Mucosa of rectum (tissue), 2 donors: ENCODE measurements around the gene IL34.

ENCODE experiments used
- H3K27ac ChIP-seq, 2 donors: one replicate each; pipeline ENCODE4 v1.7.0; 2013; ENCODE audit warnings: inconsistent platforms in 2 of 2, low read depth in 2 of 2, low read length in 2 of 2
- H3K27me3 ChIP-seq, 2 donors: one replicate each; pipeline ENCODE4 v1.7.0; 2013; ENCODE audit warnings: low read length in 2 of 2; ENCODE audit not compliant: control insufficient read depth in 2 of 2, insufficient read depth in 2 of 2
- H3K36me3 ChIP-seq, 2 donors: one replicate each; pipeline ENCODE4 v1.7.0; 2013; ENCODE audit warnings: low read length in 2 of 2; ENCODE audit not compliant: control insufficient read depth in 2 of 2, insufficient read depth in 2 of 2
- H3K4me1 ChIP-seq, 2 donors: one replicate each; pipeline ENCODE4 v1.7.0; 2013; ENCODE audit warnings: low read length in 2 of 2, mild to moderate bottlenecking in 1 of 2; ENCODE audit not compliant: control insufficient read depth in 2 of 2, insufficient read depth in 2 of 2
- H3K4me3 ChIP-seq, 2 donors: one replicate each; pipeline ENCODE4 v1.7.0; 2013; ENCODE audit warnings: low read length in 2 of 2
- H3K9ac ChIP-seq, 2 donors: one replicate each; pipeline ENCODE4 v1.7.0; 2013; ENCODE audit warnings: low read length in 2 of 2, low read depth in 1 of 2, mild to moderate bottlenecking in 1 of 2
- H3K9me3 ChIP-seq, 2 donors: one replicate each; pipeline ENCODE4 v1.7.0; 2013; ENCODE audit warnings: low read length in 2 of 2; ENCODE audit not compliant: control insufficient read depth in 2 of 2
- donor health status: healthy.
- donor health status: Normal muscosa, but diverticular disease.

Gene IL34

GRCh38 chr16:70696952-70697593 is 50.7 kb downstream of the IL34 start:
- Histone ChIP-seq H3K4me3 (no peak overlapping the region), H3K4me1 (peaks cover 15 to 28% of the 10 kb centered on the region in 2 donors), H3K9ac (no peak overlapping the region), H3K27ac (peak overlapping the region; percentile 10 to 38), H3K36me3 (peaks cover 0 to 11% of the 10 kb centered on the region in 2 donors), H3K9me3 (no peaks in the 10 kb centered on the region), H3K27me3 (no peaks in the 10 kb centered on the region)

GRCh38 chr16:70697594-70698170 is 51.3 kb downstream of the IL34 start:
- peaks cover 16 to 24% of the 10 kb centered on the region in 2 donors for H3K4me1 ChIP-seq
- H3K4me3 ChIP-seq = no peak overlapping the region
- no peak overlapping the region for H3K9ac ChIP-seq
- H3K36me3 ChIP-seq = peaks cover 0 to 11% of the 10 kb centered on the region in 2 donors
- H3K9me3 ChIP-seq = no peaks in the 10 kb centered on the region
- H3K27ac ChIP-seq = peak overlapping the region in 1 of 2 donors; percentile 38
- H3K27me3 ChIP-seq = no peaks in the 10 kb centered on the region

DNA sequence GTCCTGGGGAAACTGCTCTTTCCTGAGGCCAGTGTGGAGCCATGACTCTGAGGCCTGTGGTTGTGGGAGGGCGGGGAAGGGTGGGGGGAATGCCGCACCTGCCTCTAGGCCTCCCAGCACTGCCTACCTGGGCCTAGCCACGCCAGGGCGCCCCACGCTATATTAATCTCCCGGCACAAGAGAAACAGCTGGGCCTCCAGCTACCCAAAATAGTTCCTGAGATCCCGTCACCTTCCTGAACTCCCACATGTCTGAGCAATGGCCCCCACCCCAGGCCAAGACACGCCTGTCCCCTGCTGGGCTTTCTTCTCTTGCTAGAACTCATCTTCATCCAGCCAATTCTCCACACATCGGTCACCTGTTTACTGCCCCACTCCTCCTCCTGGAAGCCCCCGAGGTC is 52.5 kb downstream of the IL34 start:
- Histone ChIP-seq H3K9me3 (no peaks in the 10 kb centered on the region), H3K36me3 (peaks cover 0 to 11% of the 10 kb centered on the region in 2 donors), H3K4me3 (no peak overlapping the region), H3K27ac (no peak overlapping the region), H3K4me1 (peaks cover 14 to 17% of the 10 kb centered on the region in 2 donors), H3K9ac (no peak overlapping the region), H3K27me3 (no peaks in the 10 kb centered on the region)

- Histone ChIP-seq H3K9ac (no peak overlapping the region), H3K4me1 (peaks cover 14% of the 10 kb centered on the region in 2 donors), H3K27ac (peak overlapping the region in 1 of 2 donors; percentile 74)
Measured at GRCh38 chr16:70699696-70700095, 53.3 kb downstream of the IL34 start.

DNA sequence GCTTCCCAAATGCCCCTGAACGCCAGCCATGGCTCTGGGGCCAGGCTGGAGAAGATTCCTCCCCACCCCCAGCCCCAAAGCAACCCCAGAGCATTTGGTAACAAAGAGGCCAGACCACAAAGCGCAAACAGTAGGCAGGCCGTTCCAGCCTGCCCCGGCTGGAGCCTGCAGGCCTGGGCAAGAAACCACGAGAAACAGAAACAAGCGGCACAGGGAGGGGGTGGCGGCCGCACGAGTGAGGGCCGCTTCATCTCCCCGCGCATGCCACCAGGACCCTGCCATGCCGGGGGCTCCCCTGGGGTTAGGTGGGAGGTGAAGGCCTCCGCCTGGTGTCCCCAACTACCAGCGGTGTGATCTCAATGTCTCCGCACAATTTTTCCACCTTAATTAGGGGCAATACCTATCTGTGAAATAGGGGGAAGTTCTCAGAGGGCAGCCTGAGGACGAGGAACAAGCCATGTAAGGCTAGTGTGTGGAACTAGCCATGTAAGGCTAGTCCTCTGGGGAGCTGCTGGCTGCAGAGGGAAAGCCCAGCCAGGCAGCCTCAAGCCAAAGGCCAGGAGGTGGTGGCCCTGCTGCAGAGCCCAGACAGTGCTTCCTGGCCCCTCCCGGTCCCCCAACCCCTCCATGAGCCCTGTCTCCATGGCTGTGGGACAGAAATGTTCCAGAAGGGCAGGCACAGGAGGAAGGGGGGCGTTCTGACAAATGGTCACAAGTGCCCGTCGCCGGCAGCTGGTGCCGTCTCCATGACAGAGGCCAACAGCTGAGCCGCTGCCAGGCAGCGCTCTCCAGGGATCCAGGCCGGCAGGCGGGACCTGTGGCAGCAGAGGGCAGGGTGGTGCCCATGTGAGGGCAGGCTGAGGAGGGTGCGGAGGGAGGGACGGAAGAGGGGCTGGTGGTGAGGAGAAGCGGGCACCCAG is 54.0 kb downstream of the IL34 start:
- H3K4me3 ChIP-seq = no peak overlapping the region
- peaks cover 11 to 12% of the 10 kb centered on the region in 2 donors for H3K4me1 ChIP-seq
- H3K27ac ChIP-seq = peak overlapping the region in 1 of 2 donors; percentile 74
- no peak overlapping the region for H3K9ac ChIP-seq
- no peaks in the 10 kb centered on the region for H3K27me3 ChIP-seq
- H3K36me3 ChIP-seq = peaks cover 0 to 11% of the 10 kb centered on the region in 2 donors
- H3K9me3 ChIP-seq = no peaks in the 10 kb centered on the region

More at GRCh38 chr16:70699696-70700095, 53.3 kb downstream of the IL34 start:
- Histone ChIP-seq H3K4me3 (no peak overlapping the region), H3K9me3 (no peaks in the 10 kb centered on the region), H3K27me3 (no peaks in the 10 kb centered on the region), H3K36me3 (peaks cover 0 to 11% of the 10 kb centered on the region in 2 donors)

DNA sequence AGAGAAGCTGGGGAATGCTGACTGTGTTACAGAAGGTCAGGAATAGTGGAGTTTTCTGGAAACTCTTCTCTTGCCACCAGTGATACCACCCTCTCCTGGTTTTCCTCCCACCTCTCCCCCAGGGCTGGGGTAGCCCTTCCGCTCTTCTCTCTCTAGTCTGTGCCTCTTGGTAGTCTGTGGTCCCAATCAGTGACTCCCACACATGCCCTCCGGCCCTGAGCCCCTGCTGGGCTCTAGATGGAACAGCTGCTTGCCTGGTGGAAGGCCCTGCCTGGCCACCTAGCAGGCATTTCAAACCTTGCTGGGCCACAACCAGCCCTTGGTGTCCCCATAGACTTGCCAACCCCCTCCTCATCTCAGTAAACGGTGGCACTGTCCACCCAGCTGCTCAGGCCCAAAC is 54.7 kb downstream of the IL34 start:
- Histone ChIP-seq H3K27me3 (no peaks in the 10 kb centered on the region), H3K36me3 (peaks cover 0 to 11% of the 10 kb centered on the region in 2 donors), H3K4me1 (peaks cover 5 to 7% of the 10 kb centered on the region in 2 donors), H3K4me3 (no peak overlapping the region), H3K9me3 (no peaks in the 10 kb centered on the region), H3K27ac (peak overlapping the region in 1 of 2 donors; percentile 74), H3K9ac (no peak overlapping the region)

DNA sequence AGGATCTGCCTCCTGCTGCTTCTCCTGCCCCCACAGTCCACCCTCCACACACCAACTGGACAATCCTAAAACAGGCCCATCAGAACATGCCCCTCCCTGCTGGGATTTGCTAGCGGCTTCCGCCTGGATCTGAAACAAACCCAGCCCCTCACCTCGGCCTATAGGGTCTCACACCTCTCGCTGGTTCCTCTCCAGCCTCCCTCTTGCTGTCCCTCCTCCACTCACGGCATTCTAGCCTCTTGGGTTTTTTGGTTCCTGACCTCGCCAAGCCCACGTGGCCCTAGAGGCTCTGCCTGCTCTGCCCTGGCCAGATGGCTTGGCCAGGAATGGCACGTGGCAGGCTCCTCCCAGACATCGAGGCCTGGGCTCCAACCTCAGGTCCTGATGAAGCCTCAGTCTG is 55.2 kb downstream of the IL34 start:
- H3K9ac ChIP-seq = no peak overlapping the region
- no peaks in the 10 kb centered on the region for H3K9me3 ChIP-seq
- H3K27me3 ChIP-seq = no peaks in the 10 kb centered on the region
- peaks cover 0 to 11% of the 10 kb centered on the region in 2 donors for H3K36me3 ChIP-seq
- peaks cover 6 to 7% of the 10 kb centered on the region in 2 donors for H3K4me1 ChIP-seq
- peak overlapping the region in 1 of 2 donors; percentile 74 for H3K27ac ChIP-seq
- H3K4me3 ChIP-seq = no peak overlapping the region

DNA sequence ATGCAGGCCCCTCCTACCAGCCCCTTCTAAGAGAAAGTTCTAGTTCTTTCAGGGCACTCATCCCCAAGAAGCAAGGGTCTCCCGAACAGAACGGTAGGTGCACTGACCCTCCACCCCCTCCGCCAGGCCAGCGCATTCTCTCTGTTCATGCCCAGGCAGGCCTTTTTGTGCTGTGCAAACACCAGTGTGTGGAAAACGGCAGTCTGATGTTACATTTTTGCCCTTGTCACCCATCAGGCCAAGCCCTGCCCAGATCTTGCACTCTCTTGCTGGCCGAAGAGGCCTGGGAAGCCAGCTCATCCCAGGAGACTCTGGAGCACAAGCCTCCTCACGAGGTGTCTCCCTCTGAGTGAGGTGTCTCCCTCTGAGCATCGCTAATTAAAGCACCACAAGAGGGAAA is 55.6 kb downstream of the IL34 start:
- Histone ChIP-seq H3K36me3 (peaks cover 0 to 11% of the 10 kb centered on the region in 2 donors), H3K9ac (no peak overlapping the region), H3K4me3 (no peak overlapping the region), H3K27me3 (no peaks in the 10 kb centered on the region), H3K4me1 (peaks cover 4 to 9% of the 10 kb centered on the region in 2 donors), H3K27ac (peak overlapping the region in 1 of 2 donors; percentile 74), H3K9me3 (no peaks in the 10 kb centered on the region)

DNA sequence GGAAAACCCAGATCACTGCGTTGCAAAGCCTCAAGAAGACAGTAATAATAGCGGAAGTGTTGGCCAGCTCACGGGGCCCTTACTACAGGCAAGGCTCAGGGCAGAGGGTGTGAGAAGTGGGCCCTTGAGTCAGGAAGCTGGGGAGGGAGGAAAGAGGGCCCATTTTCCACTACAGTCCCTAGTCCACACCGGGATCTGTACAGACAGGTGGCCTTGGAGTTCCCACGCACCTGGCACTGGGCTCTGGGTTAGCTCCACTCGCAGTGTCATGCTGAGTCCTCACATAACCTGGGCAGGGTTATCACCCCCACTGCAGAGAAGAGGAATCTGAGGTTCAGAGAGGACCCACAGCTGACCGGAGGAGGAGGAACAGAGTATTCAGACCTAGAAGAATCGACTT is 56.3 kb downstream of the IL34 start:
- Histone ChIP-seq H3K4me3 (no peak overlapping the region), H3K9ac (no peak overlapping the region), H3K27ac (peak overlapping the region; percentile 45 to 74), H3K27me3 (no peaks in the 10 kb centered on the region), H3K4me1 (peaks cover 4 to 12% of the 10 kb centered on the region in 2 donors), H3K9me3 (no peaks in the 10 kb centered on the region), H3K36me3 (peaks cover 0 to 11% of the 10 kb centered on the region in 2 donors)
